ENCODE results near the gene FCSK. TPM values are rescaled to one million over a fixed set of nuclear protein-coding genes. Genes with fewer than 3 reads are reported as not detected.
A peak's percentile ranks its signal among the peaks of the same experiment; 100 is the strongest.

FCSK gene
- total and polyA plus RNA-seq, 2 experiments from 2014 or later, result 2.2 to 6.1 TPM

DNA sequence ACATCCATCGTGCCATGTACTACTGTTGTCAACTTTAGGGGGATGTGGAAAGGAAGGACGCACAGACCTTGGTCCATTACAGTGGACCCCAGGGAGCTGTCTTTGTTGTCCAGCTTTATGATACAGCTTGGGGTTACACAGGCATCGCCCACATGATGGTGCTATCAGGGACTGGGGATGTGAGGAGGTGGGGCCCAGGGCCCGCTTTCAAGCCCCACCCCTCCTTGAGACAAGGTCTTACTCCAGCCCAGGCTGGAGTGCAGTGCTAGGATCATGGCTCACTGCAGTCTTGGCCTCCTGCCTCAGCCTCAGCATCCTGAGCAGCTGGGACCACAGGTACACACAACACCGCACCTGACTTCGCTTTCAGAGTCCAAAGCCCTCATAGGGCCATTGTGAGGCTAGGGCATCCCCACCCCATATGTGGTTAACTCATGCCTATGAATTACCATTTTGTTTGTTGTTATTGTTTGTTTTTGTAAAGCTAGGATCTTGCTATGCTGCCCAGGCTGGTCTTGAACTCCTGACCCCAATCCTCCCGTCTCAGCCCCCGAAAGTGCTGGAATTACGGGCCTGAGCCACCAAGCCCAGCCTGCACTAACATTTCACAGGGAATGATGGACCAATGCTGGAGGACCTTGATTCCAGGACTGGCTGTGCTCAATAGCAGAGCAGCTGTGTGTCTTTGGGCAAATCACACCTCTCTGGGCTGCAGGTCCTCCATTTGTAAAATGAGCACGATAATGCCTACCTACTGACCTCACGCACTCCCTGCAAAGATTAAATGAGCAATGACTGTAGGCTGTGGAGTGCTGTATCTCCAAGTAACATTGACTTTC lies 32.7 kb upstream of the FCSK start:
- 93 to 94% methylated on average over 11 of the region's 11 CpGs for WGBS, 2 experiments (ENCODE audit: low coverage in 1 of 2, low lambda C conversion rate in 2 of 2, missing lambda C conversion rate in 2 of 2)
- H4K20me1 ChIP-seq (ENCODE audit: insufficient read depth), result no peaks in the 10 kb centered on the region; the same call in 1 of the 2 replicates

GRCh38 chr16:70422543-70422942 lies 31.9 kb upstream of the FCSK start:
- H3K9me3 ChIP-seq (ENCODE audit: low read depth), result no peaks in the 10 kb centered on the region
- H3K4me3 ChIP-seq, result no peak overlapping the region
- no peaks in the 10 kb centered on the region; the same call in 1 of the 2 replicates for H4K20me1 ChIP-seq (ENCODE audit: insufficient read depth)
- no peak overlapping the region for H3K27ac ChIP-seq
- H3K4me1 ChIP-seq (ENCODE audit: insufficient read depth), result peaks cover 2% of the 10 kb centered on the region
- in situ Hi-C loops (cut with MboI), result no loop called here
- no peak for TF ChIP-seq EZH2phosphoT487 (IDR thresholded peaks at IDR 0.05; ENCODE audit: insufficient read depth, low read depth)
- TF ChIP-seq EZH2 (IDR thresholded peaks at IDR 0.05; ENCODE audit: insufficient read depth, poor library complexity, severe bottlenecking), result no peak
- H3F3A ChIP-seq (ENCODE audit: insufficient read depth), result peaks cover 1% of the 10 kb centered on the region; the same call in 1 of the 2 replicates
- no peaks in the 10 kb centered on the region for H3K9me2 ChIP-seq (ENCODE audit: insufficient read depth)
- H3K4me2 ChIP-seq (ENCODE audit: unreplicated experiment), result no peak overlapping the region
- no peak overlapping the region for H3K9ac ChIP-seq
- WGBS, 2 experiments (ENCODE audit: low coverage in 1 of 2, low lambda C conversion rate in 2 of 2, missing lambda C conversion rate in 2 of 2), result 94 to 97% methylated on average over 4 of the region's 4 CpGs
- H3K27me3 ChIP-seq (replicated peaks; ENCODE audit: insufficient read depth), result no peaks in the 10 kb centered on the region
- no peak for DNase-seq
- H3K79me2 ChIP-seq (ENCODE audit: insufficient read depth), result peaks cover 99% of the 10 kb centered on the region
- no peaks in the 10 kb centered on the region for H3K36me3 ChIP-seq (ENCODE audit: low read depth)
- no peak overlapping the region for H2AFZ ChIP-seq

More for the DNA sequence above, 32.7 kb upstream of the FCSK start:
- no peaks in the 10 kb centered on the region for H3F3A ChIP-seq (ENCODE audit: insufficient read depth)
- H3K4me1 ChIP-seq (ENCODE audit: insufficient read depth), result no peaks in the 10 kb centered on the region
- H3K9ac ChIP-seq, result no peak overlapping the region
- DNase-seq, result no peak
- H3K36me3 ChIP-seq (ENCODE audit: low read depth), result no peaks in the 10 kb centered on the region
- H3K27ac ChIP-seq, result no peak overlapping the region
- peaks cover 99% of the 10 kb centered on the region for H3K79me2 ChIP-seq (ENCODE audit: insufficient read depth)
- H2AFZ ChIP-seq, result no peak overlapping the region
- H3K4me2 ChIP-seq (ENCODE audit: unreplicated experiment), result no peak overlapping the region
- H3K27me3 ChIP-seq (replicated peaks; ENCODE audit: insufficient read depth), result no peaks in the 10 kb centered on the region
- H3K9me3 ChIP-seq (ENCODE audit: low read depth), result no peaks in the 10 kb centered on the region
- no peak overlapping the region for H3K4me3 ChIP-seq
- TF ChIP-seq EZH2 (IDR thresholded peaks at IDR 0.05; ENCODE audit: insufficient read depth, poor library complexity, severe bottlenecking) (no peak), EZH2phosphoT487 (IDR thresholded peaks at IDR 0.05; ENCODE audit: insufficient read depth, low read depth) (no peak)
- in situ Hi-C loops (cut with MboI), result no loop called here
- no peaks in the 10 kb centered on the region for H3K9me2 ChIP-seq (ENCODE audit: insufficient read depth)

DNA sequence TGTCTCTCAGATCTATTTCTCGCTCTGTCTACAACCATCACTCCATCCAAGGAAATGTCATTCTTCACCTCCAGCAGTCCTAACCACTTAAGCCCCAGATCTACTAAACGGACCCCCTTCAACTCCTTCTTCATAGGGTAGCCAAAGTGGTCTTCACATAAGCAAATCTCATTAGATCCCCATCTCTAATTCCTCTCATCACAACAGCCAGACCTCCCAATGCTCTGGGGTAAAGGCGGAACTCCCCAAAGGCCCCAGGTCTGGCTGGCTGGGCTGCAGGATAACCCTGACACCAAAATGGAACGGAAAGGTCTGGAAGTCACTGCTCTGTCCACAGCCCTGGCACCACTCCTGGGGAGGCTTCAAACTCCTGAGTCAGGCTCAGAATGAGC lies 26.6 kb upstream of the FCSK start:
- no peak overlapping the region for H2AFZ ChIP-seq

DNA sequence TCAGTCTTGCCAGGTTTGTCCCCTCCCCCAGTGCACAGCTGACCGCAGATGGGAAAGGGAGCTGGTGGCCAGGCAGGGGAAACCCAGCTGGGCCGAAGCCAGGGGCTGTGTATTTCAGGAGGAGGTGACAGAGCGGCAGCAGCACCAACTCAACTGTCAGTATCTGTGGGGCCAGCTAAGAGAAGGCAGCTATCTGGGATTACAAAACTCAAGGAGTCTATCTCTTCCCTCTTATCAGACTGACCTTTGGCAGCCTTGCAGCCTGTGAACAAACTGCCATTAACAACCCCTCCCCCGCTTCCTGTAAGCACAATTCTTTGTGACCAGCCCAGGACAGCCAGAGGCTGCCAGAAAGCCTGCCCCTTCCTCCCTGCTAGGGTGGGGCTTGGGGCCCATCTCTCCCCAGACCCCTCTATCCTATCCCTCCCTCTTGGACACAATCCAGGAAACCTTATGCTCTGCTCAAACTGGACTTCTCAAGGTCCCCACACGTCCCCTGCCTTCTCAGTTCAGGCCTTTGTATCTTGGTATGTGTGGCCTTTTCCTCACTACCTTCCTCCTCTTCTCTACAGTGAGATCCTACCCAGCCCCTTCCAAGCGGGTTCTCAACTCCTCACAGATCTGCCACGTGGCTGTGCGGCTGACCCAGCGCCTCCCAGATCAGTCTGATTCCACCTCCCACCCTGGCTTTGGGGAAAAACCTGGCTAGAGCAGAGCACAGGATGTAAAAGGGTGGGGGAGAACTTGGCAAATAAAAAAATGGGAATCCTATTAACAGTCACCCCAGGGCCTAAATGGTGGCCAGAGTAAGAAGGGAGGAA lies 26.0 kb upstream of the FCSK start:
- H3K79me2 ChIP-seq (ENCODE audit: insufficient read depth), result peaks cover 93% of the 10 kb centered on the region

More for the DNA sequence above, 26.6 kb upstream of the FCSK start:
- Histone ChIP-seq H4K20me1 (ENCODE audit: insufficient read depth) (no peaks in the 10 kb centered on the region; the same call in 1 of the 2 replicates), H3K4me2 (ENCODE audit: unreplicated experiment) (peak overlapping the region; percentile 69), H3K36me3 (ENCODE audit: low read depth) (no peaks in the 10 kb centered on the region), H3K4me3 (no peak overlapping the region), H3K9me2 (ENCODE audit: insufficient read depth) (no peaks in the 10 kb centered on the region), H3K79me2 (ENCODE audit: insufficient read depth) (peaks cover 93% of the 10 kb centered on the region), H3K27ac (0 out of 2 replicates have a peak overlapping the region, but pooled peaks have one; percentile 13), H3F3A (ENCODE audit: insufficient read depth) (peaks cover 18% of the 10 kb centered on the region; the same call in 1 of the 2 replicates), H3K27me3 (replicated peaks; ENCODE audit: insufficient read depth) (no peaks in the 10 kb centered on the region), H3K4me1 (ENCODE audit: insufficient read depth) (peaks cover 20% of the 10 kb centered on the region), H3K9ac (no peak overlapping the region), H3K9me3 (ENCODE audit: low read depth) (no peaks in the 10 kb centered on the region)
- TF ChIP-seq EZH2 (IDR thresholded peaks at IDR 0.05; ENCODE audit: insufficient read depth, poor library complexity, severe bottlenecking), result no peak
- TF ChIP-seq EZH2phosphoT487 (IDR thresholded peaks at IDR 0.05; ENCODE audit: insufficient read depth, low read depth), result no peak
- WGBS, 2 experiments (ENCODE audit: low coverage in 1 of 2, low lambda C conversion rate in 2 of 2, missing lambda C conversion rate in 2 of 2), result 35 to 40% methylated on average over 4 of the region's 4 CpGs
- in situ Hi-C loops (cut with MboI), result no loop called here
- DNase-seq, result no peak

More for the DNA sequence above, 26.0 kb upstream of the FCSK start:
- peak; percentile 96 for DNase-seq
- H3K4me3 ChIP-seq, result 0 out of 2 replicates have a peak overlapping the region, but pooled peaks have one; percentile 6
- H3K9ac ChIP-seq, result peak overlapping the region; percentile 43
- H2AFZ ChIP-seq, result 0 out of 2 replicates have a peak overlapping the region, but pooled peaks have one; percentile 7
- H3K9me2 ChIP-seq (ENCODE audit: insufficient read depth), result no peaks in the 10 kb centered on the region
- TF ChIP-seq EZH2 (IDR thresholded peaks at IDR 0.05; ENCODE audit: insufficient read depth, poor library complexity, severe bottlenecking) (no peak), EZH2phosphoT487 (IDR thresholded peaks at IDR 0.05; ENCODE audit: insufficient read depth, low read depth) (no peak)
- H3K27ac ChIP-seq, result peak overlapping the region; percentile 49
- in situ Hi-C loops (cut with MboI), result no loop called here
- H3K27me3 ChIP-seq (replicated peaks; ENCODE audit: insufficient read depth), result no peaks in the 10 kb centered on the region
- H3K9me3 ChIP-seq (ENCODE audit: low read depth), result no peaks in the 10 kb centered on the region
- peak overlapping the region; percentile 83 for H3K4me2 ChIP-seq (ENCODE audit: unreplicated experiment)
- no peaks in the 10 kb centered on the region for H3K36me3 ChIP-seq (ENCODE audit: low read depth)
- no peaks in the 10 kb centered on the region; the same call in 1 of the 2 replicates for H4K20me1 ChIP-seq (ENCODE audit: insufficient read depth)
- H3K4me1 ChIP-seq (ENCODE audit: insufficient read depth), result peaks cover 27% of the 10 kb centered on the region
- H3F3A ChIP-seq (ENCODE audit: insufficient read depth), result peaks cover 23% of the 10 kb centered on the region; the same call in 1 of the 2 replicates
- WGBS, 2 experiments (ENCODE audit: low coverage in 1 of 2, low lambda C conversion rate in 2 of 2, missing lambda C conversion rate in 2 of 2), result 19 to 22% methylated on average over 9 of the region's 9 CpGs
